ENCODE measurements around the gene AKAP13.

- TF ChIP-seq ZNF660 (tag by site-specific recombination; IDR thresholded peaks at IDR 0.05): no peak
- no peak for TF ChIP-seq ZBTB20 (tag by site-specific recombination; IDR thresholded peaks at IDR 0.05)
- no peak for TF ChIP-seq KLF10 (tag by site-specific recombination; IDR thresholded peaks at IDR 0.05)
- no peak for TF ChIP-seq CTCF (tag by site-specific recombination; IDR thresholded peaks at IDR 0.05)
- TF ChIP-seq ZNF555 (tag by site-specific recombination; conservative IDR thresholded peaks at IDR 0.05): no peak
- TF ChIP-seq ZNF654 (tag by site-specific recombination; IDR thresholded peaks at IDR 0.05; ENCODE audit: low read depth): no peak
- TF ChIP-seq ZNF501 (tag by site-specific recombination; IDR thresholded peaks at IDR 0.05): no peak
- no peak for TF ChIP-seq ZNF449 (tag by site-specific recombination; IDR thresholded peaks at IDR 0.05)
Observed at GRCh38 chr15:85426481-85426880, 46.1 kb downstream of the AKAP13 start.

All from HEK293 (cell line).